Left renal cortex interstitium (tissue), 4 donors: ENCODE data around the gene OR9G1. TPM values are rescaled to one million over a fixed set of nuclear protein-coding genes. Genes with fewer than 3 reads are reported as not detected.
"Not testable (repeated sequence)": the region's sequence is repeated elsewhere in the genome, so short reads cannot be mapped to it uniquely, and the experiment has no call there.

Source experiments
- DNase-seq, 4 donors: peaks; one replicate each; pipeline ENCODE4 v3.0.0-alpha.2; 2013; ENCODE audit warnings: low read depth in 4 of 4, low spot score in 2 of 4, missing footprints in 1 of 4
- polyA plus RNA-seq, 4 donors: library from polyadenylated mRNA; unstranded; fragments of 120-200 nt; gene quantifications; one replicate each; pipeline ENCODE4 v1.2.1, GENCODE V29; 2013; ENCODE audit not compliant: insufficient read length in 4 of 4

Gene OR9G1, protein sequence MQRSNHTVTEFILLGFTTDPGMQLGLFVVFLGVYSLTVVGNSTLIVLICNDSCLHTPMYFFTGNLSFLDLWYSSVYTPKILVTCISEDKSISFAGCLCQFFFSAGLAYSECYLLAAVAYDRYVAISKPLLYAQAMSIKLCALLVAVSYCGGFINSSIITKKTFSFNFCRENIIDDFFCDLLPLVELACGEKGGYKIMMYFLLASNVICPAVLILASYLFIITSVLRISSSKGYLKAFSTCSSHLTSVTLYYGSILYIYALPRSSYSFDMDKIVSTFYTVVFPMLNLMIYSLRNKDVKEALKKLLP
- polyA plus RNA-seq: not detected

DNA sequence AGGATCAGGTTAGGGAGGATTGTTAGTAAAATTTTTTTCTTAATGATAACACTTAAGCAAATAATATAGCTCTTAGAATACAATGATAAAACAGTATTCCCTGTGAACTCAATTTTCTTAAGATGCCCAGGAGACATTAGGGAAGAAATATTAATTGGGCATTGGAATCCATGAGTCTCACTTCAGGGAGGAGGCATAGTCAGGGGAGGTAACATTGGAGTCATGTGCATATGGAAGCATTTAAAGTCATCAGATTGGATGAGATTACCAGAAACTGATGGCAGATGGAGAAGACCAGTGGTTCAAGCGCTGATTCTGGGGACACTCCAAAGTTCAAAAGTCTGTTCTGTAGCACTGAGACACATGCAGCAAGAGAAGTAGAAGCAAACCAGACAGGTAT lies at the start of gene OR9G1:
Gene OR9G1, plus strand, starts transcription at position 301 of the 400 bp plus-strand sequence. CDS start 1,293 bp downstream, outside the sequence.
- DNase-seq: no peak

DNA sequence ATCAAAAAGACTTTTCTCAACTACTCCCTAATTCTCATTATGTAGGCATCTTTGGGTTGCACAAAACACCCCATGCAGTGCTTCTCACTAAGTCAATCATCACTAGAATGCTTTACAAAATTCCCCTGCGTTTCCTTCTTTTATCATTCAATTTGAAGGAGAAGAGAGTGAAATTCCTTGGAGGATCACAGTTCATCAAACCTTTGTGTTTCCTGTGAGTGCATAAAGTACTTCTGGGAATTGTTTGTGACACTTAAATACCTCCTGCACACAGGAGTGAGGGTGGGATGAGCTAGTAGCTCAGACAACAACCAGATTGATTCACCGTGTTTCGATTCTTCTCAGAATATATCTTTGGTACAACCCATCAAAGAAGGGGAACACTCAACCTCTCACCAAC lies 39.1 kb upstream of the OR9G1 start:
- no peak for DNase-seq

DNA sequence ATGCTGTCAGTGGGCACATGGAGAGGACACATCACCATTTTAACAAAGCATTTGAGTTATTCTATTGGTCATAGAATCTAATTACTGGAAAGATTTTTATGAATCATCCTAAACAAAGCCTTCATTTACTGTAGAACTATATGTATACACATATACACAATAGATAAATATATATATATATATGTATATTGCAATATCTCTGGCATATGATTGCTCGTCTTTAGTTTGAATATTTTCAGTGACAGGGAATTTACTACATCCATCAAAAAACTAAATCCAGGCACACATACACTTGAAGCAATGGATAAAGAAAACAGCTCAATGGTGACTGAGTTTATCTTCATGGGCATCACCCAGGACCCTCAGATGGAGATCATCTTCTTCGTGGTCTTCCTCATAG lies 35.5 kb upstream of the OR9G1 start, which contains the start of gene OR5AR1:
Gene OR5AR1, plus strand, starts transcription at position 301 of the 400 bp plus-strand sequence. Its CDS starts 0 bp downstream, at position 301.
- no peak for DNase-seq

DNA sequence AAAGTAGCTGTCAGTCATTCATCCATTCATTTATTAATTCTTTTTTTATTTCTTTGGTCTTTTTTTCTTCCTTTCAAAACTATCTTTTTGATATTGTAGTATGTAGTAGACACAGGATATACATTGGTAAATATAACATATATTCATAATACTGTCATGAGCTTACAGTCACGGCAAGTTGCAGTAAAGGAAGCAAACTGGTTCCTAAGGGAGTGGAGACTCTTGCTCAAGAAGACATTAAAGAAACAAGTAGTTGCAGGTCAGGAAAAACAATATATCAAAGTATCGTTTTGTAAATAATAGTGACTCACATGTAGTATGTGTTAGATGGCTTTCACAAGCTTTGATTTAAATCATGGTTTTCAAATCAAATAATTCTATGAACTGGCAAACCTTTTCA lies 27.9 kb upstream of the OR9G1 start:
- no peak for DNase-seq

DNA sequence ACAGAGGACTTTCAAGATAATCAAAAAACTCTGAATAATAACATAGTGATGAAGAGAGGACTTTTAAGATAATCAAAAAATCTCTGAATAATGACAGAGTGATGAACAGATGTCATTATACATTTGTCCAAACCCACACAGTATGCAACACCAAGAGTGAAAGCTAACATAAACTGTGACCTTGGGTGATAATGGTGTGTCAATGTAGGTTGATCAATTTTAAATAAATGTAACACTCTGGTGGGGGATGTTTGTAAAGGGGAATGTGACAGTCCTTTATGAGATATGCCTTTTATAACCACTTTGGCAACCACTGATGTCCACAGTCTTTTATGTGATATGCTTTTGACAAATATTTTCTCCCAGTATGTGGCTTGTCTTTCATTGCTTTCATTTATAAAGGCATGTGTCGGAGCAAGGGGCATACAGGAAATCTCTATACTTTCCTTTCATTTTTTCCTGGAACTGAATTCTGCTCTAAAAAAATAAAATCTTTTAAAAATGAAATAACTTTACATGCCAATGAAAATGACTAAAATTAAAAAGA lies 10.3 kb upstream of the OR9G1 start:
- DNase-seq: no peak

DNA sequence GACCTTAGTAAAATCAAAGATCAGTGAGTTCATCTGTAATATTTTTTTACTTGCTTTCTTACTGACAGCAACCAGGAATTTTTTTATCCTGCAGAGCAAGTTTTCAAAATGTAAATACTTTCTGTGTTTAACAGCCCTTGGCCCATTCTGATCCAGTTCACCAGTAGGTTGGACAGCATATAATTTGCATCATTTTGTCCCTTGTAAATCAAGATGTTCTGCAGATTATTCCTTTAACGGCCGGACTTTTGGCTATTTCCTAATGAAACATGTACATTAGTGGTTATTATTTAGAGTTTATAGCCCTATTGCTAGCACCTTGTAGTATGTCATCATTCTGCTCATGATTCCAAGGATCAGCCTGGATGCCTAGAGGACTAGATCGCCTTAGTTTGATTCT lies 7.7 kb upstream of the OR9G1 start:
- not testable (repeated sequence) for DNase-seq

DNA sequence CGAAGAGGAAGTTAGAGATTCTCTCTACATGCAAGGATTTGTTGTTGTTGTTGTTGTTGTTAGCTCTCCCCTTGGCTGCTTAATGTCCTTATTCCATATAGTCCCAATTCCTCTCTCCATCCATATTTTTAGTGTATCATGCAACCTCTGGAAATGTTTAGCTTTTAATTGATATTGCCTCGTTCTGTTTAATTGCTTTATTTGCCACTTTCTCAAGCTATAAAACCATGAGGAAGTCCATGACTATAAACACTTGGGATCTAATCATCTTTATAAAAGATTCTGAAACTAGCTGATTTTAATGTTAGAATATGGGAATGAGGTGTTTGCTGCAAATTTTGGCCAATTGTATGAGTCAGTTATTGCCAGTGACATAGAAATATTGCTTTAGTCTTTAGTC lies 5.5 kb upstream of the OR9G1 start:
- DNase-seq: no peak

DNA sequence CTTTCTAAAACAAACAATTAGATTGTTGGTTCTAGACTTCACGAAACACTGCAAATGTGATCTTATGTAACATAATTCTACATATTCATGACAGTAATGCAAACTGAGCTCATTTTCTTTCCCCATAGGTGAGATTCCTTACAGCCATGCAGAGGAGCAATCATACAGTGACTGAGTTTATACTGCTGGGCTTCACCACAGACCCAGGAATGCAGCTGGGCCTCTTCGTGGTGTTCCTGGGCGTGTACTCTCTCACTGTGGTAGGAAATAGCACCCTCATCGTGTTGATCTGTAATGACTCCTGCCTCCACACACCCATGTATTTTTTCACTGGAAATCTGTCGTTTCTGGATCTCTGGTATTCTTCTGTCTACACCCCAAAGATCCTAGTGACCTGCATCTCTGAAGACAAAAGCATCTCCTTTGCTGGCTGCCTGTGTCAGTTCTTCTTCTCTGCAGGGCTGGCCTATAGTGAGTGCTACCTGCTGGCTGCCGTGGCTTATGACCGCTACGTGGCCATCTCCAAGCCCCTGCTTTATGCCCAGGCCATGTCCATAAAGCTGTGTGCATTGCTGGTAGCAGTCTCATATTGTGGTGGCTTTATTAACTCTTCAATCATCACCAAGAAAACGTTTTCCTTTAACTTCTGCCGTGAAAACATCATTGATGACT lies 1.5 kb downstream of the OR9G1 start:
- no peak for DNase-seq

DNA sequence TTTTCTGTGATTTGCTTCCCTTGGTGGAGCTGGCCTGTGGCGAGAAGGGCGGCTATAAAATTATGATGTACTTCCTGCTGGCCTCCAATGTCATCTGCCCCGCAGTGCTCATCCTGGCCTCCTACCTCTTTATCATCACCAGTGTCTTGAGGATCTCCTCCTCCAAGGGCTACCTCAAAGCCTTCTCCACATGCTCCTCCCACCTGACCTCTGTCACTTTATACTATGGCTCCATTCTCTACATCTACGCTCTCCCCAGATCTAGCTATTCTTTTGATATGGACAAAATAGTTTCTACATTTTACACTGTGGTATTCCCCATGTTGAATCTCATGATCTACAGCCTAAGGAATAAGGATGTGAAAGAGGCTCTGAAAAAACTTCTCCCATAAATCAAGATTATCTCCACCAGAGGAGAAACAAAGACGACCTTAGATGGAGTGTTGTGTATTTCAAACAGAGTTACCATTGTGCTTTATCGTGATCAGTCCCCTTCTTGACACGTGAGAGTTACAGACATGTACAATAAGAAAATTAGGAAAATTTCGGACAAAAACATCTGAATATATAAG lies 2.1 kb downstream of the OR9G1 start:
- no peak for DNase-seq

DNA sequence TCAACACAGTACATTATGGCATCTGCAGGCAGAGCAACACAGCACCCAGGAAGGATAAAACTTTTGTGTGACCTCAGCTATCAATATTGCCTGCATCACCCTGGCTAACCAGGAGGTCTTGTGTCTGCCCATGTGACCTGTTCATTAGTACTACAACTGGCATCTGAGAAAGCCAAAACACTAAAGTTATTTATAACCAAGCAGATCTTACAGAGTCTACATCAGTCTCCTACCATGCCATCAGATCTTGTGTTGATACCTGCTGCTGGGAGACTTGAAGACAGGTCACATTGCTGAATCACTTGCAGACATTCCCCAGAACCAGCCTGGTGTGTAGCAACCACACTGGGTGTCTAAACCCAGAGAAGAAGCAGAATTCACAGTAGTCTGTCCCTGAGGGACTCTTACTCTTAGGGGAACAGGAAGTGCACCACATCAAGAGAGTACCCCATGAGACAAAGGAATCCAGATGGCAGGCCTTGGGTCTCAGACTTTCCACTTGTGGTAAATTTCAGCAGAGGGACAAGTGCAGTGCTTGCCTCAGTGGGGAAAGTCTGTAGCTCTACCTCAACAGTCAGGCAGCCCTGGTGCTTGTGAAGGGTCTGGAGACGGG lies 7.0 kb downstream of the OR9G1 start:
- DNase-seq: no peak

DNA sequence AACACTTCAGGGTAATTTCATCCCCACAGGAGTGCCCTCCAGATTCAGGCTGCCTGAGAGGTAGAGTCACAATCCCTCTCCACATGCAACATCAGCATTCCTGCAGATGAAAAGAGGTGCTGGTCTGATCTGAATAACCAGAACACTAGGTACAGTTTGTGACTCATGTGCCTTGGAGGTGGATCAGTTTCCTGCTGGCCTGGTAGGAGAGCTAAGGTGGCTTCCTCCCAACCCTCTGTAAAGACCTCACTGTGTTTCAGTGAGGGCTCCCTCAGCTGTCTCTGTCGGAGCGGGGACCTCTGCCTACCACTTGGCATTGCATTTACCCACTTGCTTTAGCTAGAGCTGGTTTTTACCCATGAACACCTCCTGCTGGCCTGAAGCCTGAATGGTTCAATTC lies 7.6 kb downstream of the OR9G1 start:
- DNase-seq: no peak

DNA sequence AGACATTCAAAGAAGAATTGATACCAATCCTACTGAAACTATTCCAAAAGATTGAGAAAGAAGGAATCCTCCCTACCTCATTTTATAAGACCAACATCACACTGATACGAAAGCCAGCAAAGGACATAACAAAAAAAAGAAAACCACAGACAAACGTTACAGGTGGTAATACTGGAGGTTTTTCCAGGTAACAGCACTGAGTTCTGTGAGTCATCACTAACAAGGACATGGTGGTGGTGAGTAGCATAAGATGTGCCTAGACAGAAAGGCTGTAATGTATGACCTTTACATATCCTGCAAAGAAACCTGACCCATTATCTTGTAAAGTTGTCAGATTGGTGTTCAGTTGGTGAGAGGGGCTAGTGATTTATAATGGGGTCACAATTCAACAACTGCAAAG lies 15.3 kb downstream of the OR9G1 start:
- DNase-seq: no peak

DNA sequence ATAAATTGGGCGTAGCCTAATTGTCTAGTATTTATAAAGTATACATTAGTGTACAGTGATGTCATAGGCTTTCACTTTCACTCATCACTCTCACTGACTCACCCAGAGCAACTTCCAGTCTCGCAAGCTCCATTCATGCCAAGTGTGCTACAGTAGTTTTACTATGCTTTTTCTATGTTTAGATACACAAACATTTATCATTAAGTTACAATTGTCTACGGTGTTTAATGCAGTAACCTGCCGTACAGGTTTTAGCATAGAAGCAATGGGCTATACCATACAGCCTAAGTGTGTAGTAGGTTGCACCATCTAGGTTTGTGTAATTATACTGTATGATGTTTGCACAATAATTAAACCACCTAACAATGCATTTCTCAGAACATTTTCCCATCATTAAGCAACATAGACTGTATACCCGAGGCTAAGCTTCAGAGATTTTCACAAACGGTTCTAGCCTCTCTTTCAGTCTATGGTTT lies 17.5 kb downstream of the OR9G1 start:
- no peak for DNase-seq

DNA sequence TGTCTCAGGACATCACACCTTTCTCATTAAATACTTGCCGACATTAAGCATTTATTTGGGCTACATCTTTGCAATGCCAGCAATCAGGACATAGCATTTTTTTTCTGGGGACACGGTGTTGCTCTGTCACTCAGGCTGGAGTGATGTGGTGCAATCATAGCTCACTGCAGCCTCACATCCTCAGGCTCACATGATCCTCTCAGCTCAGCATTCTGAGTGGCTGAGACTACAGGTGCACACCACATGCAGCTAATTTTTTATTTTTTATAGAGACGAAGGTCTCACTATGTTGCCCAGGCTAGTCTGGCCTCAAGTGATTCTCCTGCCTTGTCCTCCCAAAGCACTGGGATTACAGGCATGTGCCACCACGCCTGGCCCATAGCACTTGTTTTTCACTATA lies 21.6 kb downstream of the OR9G1 start:
- no peak for DNase-seq

DNA sequence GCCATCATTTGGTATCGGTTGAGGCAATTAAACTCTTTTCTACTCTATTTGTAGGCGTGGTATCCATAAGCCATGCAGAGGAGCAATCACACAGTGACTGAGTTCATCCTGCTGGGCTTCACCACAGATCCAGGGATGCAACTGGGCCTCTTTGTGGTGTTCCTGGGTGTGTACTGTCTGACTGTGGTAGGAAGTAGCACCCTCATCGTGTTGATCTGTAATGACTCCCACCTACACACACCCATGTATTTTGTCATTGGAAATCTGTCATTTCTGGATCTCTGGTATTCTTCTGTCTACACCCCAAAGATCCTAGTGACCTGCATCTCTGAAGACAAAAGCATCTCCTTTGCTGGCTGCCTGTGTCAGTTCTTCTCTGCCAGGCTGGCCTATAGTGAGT lies 41.2 kb downstream of the OR9G1 start:
- no peak for DNase-seq

DNA sequence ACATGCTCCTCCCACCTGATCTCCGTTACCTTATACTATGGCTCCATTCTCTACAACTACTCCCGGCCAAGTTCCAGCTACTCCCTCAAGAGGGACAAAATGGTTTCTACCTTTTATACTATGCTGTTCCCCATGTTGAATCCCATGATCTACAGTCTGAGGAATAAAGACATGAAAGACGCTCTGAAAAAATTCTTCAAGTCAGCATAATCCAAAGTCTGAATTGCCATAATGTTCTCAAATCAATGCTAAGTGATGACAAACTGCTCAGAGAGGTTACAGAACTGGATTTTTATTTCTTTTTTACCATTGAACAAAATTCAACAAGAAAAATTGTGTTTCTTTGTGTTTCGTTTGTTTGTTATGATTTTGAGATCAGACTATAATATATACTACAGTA lies 42.0 kb downstream of the OR9G1 start:
- no peak for DNase-seq

DNA sequence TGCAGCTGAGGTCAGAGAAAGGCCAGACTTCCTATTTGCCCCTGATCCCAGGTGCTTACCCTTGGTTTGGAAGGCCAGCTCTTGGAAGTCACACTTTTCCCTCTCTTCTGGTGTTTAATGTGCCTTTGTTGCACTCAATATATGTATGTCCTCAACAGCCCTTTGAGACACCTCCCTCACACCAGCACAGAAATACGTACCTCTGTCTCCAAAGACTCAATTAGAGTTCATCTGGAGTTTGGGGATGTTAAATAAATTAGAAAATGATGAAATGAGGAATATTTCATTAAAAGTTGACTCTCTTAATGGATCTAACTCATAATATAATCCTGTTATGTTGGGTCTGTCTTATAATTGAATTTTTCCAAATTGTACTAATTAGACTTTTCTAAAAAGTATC lies 49.7 kb downstream of the OR9G1 start, which contains the start of gene OR9G4:
Gene OR9G4, minus strand, starts transcription at position 101 of the 400 bp plus-strand sequence. CDS start 4,931 bp downstream, outside the sequence.
- DNase-seq: no peak

DNA sequence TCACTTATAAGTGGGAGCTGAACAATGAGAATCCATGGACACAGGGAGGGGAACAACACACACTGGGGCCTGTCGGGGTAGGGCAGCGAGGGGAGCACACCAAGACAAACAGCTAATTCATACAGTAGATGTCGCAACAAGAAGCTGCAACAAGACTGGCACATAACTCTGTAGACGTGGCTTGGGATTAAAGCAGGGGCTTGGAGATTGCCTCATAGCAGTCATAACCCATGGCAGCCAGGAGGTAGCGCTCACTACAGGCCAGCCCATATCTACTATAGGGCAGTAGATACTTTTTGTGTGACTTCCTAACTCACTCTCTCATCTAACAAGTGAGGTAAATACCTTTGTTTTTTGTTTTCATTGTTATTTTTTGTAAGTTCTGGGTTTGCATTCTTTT lies 51.3 kb downstream of the OR9G1 start:
- DNase-seq: no peak

DNA sequence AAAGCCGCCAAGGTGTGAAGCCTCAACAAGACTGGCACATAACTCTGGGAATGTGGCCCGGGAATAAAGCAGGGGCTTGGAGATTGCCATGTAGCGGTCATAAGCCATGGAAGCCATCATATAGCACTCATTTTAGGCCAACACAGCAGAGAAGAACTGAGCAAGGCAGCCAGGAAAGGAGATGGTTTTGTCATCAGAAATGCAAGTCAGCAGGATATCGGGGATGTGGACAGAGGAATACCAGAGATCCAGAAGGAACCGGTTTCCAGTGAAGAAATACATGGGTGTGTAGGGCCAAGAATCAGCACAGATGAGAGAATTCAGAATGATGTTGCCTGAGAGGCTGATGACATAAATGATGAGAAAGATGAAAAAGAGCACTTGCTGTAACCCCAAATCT lies 52.6 kb downstream of the OR9G1 start:
- no peak for DNase-seq
